Measurements from ENCODE around the gene CES5A.
"Not testable (repeated sequence)": the region's sequence is repeated elsewhere in the genome, so short reads cannot be mapped to it uniquely, and the experiment has no call there.

CES5A gene, protein sequence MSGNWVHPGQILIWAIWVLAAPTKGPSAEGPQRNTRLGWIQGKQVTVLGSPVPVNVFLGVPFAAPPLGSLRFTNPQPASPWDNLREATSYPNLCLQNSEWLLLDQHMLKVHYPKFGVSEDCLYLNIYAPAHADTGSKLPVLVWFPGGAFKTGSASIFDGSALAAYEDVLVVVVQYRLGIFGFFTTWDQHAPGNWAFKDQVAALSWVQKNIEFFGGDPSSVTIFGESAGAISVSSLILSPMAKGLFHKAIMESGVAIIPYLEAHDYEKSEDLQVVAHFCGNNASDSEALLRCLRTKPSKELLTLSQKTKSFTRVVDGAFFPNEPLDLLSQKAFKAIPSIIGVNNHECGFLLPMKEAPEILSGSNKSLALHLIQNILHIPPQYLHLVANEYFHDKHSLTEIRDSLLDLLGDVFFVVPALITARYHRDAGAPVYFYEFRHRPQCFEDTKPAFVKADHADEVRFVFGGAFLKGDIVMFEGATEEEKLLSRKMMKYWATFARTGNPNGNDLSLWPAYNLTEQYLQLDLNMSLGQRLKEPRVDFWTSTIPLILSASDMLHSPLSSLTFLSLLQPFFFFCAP

DNA sequence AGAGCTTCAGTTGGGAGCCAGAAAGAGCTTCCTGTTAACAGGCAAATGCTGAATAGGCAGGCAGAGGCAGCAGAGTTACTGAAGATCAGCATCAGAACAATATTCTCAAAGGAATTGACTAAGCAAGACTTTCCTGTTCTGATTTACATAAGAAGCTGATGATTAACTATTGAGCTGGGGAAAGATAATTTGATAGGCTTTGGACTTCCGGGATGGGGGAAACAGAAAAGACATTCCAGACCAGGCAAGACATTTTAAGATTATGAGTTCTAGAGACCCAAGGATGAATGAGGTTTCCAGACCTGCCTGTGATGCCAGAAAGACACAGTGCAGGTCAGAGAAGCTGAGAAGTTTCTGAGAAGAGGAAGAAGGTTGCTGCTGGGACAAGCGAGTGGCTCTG is at the start of gene CES5A:
TSS of gene CES5A (minus strand) at position 101 of the 400 bp plus-strand sequence. CDS start 152 bp downstream, outside the sequence.
- no peak for DNase-seq

DNA sequence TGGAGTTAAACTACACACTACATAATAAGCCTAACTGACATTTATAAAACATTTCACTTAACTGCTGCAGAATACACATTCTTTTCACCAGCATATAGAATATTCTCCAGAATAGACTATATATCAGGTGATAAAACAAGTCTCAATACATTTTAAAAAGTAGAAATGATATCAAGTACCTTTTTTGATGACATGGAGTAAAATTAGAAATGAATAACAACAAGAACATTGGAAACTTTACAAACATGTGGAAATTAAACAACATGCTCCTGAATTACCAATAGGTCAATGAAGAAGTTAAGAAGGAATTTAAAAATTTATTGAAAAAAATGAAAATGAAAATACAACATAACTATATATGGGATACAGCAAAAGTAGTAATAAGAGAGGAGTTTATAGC is 47.5 kb upstream of the CES5A start:
- no peak for DNase-seq

DNA sequence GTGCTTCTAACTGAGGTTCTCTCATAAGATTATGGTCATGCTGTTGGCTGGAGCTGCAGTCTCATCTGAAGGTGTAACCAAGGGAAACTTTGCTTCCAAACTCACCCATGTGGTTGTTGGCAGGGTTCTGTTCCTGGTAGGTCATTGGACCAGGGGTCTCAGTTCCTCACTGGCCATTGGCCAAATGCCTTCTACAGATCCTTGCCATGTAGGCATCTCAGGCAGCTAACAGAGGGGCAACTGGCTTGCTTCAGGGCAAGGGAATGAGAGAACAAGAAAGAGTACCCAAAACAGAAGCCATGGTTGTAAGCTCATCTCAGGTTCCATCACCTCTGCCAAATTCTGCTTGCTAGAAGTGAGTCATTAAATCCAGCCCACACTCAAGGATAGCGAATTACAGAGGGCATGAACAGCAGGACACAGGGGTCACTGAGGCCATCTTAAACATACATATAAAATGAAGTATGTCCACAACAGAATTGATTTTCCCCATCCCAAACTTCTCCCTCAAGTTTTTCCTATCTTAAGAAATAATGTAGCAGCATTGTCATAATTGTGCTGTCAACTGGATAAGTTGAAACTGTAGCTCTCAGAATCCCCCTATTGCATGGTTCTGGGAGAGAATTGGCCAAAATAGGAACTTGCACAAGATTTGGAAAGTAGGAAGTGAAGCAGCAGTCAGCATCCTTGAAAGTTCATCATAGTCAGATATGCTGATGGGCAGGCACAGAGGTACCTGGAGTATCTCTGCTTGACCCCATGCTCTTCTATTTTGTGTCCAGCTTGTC is 42.4 kb upstream of the CES5A start:
- no peak for DNase-seq

DNA sequence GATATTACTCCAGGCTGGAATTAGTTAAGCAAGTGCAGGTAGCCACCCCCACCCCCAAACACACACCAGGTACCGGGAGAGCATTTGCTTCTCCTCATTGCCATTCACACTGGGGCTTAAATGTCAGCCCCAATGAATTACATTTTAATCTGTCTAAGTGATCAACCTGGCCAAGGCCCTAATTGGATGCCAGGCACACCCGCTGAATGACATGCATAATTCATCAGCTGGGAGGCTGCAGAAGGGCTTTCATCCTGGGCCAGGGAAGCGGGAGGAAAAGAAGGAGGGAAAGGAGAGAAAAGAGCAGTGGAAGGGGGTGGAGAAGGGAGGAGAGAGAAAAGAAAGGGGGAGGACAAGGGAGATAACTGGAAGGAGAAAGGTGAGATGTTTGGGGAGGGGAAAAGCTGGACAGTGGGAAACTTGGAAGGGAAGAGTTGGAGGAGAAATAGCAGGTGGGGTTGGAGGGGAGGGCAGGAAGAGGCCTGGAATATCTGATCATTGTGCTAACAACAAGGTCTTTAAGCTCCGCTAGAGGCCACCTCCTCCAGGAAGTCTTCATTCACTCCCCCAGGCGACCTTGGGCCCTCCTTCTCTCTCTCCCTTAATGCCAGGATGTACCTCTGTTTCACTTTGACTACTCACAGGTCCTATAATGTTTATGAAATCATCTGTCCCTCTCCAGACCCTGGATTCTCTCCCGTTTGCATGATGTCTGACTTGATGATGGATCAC is 40.1 kb upstream of the CES5A start:
- DNase-seq, result no peak

DNA sequence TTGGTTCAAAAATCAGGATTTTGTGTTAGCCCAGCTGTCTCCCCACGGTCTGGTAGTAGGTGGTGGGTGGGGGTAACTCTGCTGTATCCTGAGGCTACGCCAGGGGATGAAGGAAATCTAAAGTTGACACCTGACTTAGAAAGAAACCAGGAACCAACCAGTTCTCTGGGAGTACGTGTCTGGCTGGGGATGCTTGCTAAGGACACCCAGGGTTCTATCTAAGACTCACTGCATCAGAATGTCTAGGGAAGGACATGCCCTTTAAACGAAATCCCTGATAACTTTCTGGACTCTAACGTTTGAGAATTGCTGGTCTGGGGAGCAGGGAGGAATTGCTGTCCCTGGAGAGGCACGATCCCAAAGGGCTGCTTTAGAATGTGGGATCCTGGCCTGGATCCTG is 39.2 kb upstream of the CES5A start:
- no peak for DNase-seq

DNA sequence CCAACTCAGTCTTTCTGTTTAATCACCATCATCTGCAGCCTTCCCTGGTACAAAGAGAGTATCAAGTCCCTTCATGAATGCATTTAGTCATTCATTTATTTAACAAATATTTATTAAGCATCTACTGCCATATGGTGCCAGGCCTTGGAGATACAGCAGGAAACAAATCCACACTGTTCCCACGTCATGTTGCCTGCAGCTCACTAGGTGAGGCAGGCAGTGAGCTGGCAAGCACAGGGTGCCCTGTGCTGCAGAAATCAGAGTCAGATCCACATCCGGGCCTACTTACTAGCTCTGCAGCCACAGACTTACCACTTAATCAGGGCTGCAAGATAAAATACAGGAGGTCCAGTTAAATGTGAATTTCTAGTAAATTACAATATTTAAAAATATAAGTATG is 38.5 kb upstream of the CES5A start:
- DNase-seq, result no peak

DNA sequence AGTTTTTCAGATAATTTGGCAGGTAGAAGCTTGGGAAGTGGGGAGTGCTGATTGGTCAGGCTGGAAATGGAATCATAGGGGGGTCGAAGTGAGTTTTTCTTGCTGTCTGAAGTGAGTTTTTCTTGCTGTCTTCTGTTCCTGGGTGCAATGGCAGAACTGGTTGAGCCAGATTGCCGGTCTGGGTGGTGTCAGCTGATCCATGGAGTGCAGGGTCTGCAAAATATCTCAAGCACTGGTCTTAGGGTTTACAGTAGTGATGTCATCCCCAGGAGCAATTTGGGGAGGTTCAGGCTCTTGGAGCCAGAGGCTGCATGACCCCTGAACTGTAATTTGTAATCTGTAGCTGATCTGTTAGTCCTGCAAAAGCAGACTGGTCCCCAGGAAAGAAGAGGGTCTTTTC is 37.9 kb upstream of the CES5A start:
- not testable (repeated sequence) for DNase-seq

DNA sequence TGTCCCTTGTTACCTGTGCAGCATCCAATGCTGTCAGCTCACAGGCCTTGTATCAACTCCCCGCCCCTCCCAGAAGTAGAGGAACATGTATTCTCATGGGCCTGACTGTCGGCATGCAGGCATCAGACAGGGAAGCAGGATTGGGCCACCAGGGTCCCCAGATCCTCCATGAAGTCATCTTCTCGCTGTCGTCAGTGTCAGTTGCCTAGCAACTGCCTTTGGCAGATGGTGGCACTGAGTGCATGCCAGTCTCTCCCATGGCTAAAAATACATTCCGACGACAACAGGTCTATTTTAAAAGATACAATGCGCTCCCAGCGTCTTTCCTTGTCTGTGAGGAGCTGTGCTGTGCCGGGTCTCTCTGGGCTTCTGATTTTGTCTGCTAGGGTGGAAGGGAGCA is 36.8 kb upstream of the CES5A start:
- DNase-seq, result no peak

DNA sequence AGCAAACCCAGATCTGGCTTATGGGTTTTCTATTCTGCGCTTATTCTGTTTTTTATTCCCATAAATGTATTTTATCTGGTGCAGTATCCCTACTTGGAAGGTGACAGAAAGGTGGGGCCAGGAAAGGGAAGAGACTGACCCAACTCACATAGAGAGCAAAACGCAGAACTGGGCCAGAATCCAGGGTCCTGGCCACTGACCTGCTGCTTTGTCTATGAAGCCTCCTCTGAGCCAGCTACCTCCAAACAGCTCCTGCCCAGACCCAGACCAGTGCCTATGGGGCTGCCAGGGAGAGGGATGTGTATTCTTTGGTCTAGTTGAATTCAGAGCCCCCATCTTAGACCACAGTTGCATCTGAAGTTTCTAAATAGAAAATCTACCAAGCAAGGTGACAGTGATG is 36.4 kb upstream of the CES5A start:
- no peak for DNase-seq

DNA sequence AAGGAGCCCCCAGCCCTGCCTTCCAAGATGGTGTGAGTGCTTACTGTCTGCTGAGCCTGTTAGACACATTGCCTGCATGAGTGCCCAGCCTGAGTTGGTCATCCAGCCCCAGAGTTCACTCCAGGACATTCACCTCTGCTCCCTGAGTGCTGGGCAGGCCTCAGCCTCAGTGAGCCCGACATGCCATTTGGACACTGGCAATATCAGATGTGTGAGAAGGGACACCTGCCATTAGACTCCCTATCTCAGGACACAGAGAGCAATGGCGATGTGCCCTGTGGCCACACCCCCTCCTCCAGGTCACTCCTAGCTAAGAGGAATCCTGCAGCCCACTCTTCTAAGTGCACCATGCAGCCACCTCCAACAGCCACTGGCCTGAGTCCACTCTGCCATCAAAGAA is 34.7 kb upstream of the CES5A start:
- no peak for DNase-seq

DNA sequence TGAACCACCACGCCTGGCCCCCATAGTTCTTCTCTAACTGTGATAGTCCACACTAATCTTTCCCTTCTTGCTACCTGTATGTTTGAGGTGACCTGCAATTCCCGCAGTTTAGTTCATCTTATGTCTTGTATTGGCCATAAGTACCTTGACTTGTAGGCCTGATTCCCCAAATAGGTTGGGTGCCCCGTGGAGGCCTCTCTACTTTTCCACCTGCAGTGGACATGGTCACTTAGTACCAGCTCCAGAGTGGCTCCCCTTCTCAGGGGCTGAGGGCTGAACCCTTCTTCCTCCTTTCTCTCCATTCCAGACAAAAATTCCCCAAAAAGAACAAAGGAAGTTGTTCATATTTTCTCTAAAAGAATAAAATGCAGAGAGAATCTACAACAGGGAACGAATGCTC is 33.5 kb upstream of the CES5A start:
- DNase-seq, result no peak

DNA sequence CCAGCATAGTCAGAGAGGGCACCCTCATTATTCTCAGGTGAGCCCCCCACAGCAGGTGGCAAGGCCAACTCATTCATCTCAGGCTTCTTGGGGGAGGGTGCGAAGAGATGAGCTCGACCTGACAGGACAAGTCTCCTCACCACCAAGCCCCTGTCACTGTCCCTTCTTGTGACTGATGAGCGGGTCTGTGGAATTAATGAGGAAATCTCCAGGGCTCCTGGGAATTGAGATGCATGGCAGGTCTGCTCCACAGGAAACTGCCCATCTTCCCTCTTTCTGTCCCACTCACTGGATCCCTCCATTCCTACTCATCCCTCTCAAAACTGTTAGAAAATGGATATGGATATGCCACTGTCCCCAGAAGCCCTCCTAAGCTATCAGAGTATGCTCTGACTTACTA is 32.5 kb upstream of the CES5A start:
- no peak for DNase-seq

DNA sequence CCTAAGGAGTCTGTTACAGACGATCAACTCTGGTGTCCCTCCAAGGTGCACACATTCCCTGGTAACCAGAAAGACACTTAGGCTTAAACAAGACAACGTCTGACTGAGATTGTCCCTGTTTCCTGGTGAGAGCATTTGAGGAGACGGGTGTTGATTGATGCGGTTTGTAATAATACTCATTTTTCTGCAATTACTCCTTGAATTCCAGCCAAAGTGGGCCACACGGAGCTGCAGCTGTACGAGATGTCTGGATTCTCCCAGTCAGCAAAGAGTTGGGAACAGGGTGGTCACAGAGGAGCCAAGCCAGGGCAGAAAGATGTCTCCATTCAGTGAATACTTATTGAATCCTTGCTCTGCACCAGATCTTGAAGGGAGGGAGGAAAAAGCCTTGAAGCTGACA is 30.9 kb upstream of the CES5A start:
- no peak for DNase-seq

DNA sequence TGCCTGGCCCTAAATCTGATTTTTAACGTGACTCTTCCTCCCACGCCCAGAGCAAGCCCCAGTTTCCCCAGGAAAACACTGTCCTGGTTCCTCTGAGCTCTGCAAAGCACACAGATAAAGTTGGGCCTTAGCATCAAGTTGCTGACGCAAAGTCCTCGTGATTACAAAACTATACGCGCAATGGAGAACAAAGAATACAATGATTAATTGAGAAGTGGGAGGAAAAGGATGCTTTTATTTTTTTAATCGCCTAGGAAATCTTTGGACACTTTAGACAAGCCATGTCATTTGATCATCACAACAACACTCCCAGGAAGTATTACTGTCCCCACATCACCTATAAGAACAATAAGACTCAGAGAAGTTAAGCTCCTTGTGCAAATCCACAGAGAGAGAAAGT is 30.5 kb upstream of the CES5A start:
- DNase-seq, result no peak

DNA sequence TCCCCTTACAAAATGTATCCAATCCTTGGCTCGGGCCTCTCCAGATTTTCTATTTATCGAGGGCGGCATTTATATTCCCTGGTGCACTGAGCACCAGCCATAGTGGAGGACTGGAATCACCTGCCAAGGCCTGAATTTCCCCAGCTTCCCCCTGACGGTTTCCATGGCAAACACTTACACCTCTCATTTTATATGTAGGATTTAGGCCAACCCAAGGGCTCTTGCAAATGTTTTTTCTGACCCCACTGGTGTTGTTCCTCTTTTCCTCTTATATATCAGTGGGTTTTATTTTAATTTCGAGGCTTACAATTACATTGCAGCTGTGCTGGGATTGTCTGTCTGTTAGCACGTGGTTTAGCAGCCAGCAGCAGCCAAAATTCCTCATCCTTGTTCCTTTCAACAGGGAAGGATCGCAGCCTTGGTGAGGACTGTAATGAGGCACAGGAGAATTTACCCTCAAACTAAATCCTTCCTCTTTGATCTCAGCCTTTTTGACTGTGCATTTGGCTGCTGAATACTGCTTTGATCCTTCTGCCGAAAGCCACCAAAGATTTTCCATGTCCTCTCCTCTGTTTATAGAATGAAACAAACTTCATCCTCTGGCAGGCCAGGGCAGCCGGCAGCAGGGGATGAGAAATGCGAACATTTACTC is 26.5 kb upstream of the CES5A start:
- no peak for DNase-seq

DNA sequence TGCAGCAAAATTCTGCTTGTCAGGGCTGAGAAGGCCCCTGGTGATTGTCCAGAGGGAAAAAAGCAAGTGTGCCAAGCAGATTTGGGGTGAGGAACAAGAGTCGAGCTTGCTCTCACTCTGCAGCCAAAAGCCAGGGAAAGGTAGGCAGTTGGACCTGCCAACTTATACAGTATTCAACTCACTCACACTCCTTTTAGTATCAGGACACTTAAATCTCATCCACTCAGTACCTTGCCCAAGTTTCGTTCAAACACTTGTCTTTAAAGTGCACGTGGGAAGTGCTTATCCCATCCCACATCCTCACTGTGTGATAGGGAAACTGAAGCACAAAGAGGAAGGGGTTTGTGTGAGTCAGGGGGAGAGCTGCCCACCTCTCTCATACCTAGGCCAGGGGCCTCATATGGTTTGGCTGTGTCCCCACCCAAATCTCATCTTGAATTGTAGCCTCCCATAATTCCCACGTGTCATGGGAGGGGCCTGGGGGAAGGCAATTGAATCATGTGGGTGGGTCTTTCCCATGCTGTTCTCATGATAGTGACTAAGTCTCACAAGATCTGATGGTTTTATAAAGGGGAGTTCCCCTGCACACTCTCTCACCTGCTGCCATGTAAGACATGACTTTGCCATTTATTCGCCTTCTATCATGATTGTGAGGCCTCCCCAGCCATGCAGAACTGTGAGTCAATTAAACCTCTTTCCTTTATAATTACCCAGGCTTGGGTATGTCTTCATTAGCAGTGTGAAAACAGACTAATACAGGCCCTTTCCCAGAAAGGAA is 25.6 kb upstream of the CES5A start:
- DNase-seq, result no peak

DNA sequence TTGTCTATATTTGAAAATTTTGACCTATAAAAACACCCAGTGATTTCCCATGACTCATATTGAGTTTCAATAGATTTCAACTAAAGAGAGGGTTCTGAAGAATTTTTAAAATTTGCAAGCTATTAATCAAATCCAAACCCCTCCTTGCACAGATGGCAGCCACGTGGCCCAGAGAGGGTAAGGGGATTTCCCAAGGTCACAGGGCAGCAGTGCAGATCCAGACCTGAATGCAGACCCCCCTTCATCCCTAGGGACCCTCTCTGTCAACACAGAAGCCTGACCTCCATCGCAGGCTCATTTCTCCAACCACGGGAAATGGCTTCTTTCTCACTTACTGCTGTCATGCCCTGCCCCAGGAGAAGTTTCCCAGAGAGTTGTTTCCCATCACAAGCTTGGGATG is 24.7 kb upstream of the CES5A start:
- DNase-seq, result no peak

DNA sequence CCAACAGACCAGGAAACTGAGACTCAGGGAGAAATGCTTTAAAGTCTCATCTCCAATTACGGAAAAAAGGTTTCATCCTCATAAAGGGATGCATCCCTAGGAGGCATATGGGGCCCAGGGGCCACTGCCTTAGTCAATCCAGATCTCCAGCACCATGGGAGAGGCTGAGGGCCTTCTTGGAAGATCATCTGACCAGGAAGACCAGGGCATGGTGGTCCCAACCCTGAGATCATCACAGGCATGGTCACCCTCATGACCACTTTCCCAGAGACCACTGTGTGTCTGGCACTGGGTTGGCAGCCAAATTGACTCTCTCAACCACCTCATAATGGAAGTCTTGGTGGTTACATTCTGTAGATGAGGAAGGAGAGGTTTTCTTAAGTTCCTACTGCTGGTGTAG is 23.4 kb upstream of the CES5A start:
- DNase-seq, result no peak

DNA sequence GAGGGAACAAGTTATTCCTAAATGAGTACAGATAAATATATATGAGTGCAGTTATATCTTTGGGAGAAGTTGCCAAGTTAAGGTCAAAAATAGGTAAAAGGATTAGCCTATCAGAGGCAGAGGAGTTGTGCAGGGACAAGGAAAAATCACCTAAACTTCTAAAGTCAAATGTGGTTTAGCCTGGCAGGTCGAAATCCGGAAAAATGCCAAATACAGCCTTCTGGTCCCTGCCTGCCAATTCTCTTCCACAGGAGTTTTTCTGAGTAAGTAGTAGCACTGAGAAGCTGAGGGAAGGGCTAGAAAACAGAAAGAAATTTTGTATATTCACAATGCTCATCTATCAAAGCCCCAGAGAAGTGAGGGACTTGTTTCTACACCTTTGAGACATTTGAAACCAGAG is 17.6 kb upstream of the CES5A start:
- DNase-seq, result no peak

DNA sequence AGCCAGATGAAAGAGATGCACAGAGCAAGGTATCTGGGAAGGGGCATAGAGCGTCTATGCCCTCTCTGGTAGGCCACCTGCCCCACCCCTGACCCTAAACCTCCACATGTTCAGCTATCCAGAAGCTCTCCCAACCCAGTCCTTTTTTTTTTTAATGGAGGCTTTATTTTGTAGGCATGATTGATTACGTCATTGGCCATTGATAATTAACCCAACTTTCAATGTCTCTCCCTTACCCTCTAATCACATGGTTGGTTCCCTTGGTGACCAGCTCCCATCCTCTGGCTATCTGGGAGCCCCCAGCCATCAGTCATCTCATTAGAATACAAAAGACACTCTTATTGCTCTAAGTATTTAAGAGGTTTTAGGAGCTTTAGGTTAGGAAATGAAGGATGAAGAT is 14.3 kb upstream of the CES5A start:
- no peak for DNase-seq

DNA sequence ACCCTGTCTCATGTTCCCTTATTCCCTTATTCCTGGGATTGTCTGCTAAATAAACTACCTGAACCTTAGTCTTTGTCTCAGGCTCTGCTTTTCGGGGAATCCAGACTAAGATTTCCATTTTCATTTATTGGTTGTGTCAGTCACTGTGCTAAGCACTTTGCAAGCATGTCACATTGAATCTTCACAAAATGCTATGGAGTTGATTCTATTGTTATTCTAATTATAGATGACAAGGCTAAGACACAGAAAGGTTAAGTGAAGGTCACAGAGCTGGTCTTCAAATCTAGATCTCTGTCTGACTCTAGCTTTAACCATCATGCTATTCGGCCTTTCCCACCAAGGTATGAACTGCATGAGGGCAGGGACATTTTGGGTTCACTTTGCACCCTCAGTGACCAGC is 13.4 kb upstream of the CES5A start:
- no peak for DNase-seq

DNA sequence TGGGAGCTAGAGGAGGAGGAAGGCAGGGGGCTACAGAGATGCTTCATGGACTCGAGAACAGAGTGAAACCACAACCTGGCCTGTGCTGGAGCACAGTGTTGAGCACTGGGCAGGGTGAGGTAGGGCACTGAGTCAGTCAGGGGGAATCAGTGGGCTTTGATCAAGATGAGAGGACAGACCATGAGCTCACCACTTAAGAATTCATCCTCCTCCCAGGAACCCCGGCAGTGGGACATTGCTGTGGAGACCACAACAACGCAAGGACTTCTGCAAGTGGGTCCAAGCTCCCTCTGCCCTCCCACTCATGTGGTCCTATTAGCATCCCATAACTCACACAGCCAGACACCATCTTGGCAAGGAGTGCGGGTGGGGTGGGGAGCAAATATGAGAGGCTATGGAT is 1.7 kb upstream of the CES5A start:
- DNase-seq, result no peak
